HG03571 (cell line): ENCODE results near the gene KRT82.
"Not testable (repeated sequence)": the region's sequence is repeated elsewhere in the genome, so short reads cannot be mapped to it uniquely, and the experiment has no call there.

Source experiments
- ATAC-seq: cut with Tn5 transposase; IDR thresholded peaks from one replicate; pipeline ENCODE4 v1.9.1; 2021; ENCODE audit not compliant: unreplicated experiment

Gene KRT82

DNA sequence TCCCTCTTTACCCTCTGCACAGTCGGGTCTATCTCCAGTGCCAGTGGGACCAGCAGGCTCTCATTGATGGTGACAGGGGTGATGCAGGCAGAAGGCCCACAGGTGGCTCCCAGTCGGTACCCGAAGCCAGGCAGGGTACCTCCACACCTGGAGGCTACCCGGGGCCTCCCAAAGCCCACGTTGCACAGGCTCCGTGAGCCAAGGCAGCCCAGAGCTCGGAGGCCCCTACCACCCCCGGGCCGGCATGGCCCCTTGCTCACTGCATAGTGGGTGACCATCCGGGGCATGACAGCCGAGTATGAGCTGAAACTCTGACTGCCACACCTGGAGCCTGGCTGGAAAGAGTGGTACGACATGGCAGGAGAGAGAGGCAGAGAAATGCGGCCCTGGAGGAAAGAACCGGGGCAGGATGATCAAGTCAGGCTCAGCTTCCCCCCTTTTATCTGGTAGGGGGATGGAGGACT is at the start of gene KRT82:
Gene KRT82, minus strand, starts transcription at position 414 of the 464 bp plus-strand sequence. Its CDS starts 58 bp downstream, at position 356.
- no peak for ATAC-seq

GRCh38 chr12:52455821-52456220 is 49.7 kb upstream of the KRT82 start:
- no peak for ATAC-seq

GRCh38 chr12:52454411-52455201 is 48.5 kb upstream of the KRT82 start:
- ATAC-seq = no peak

DNA sequence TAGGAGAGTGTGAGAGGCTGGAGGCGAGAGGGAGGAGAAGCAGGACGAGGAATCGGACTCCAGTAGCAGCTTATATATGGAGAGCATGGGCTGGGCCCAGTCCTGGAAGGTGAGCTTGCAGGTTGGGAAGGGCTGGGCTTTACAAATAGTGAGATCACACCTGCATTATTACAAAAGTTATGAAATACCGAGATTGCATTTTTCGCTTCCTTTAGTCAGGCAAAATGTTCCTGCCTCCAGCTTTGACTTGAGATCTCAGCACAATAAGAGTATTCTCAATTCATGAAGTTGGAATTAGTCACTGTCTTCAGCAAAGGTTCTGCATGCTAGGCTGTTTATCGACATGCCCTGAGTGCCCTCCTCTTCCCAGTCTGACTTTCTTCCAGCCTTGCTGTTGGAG is 46.0 kb upstream of the KRT82 start, which contains the start of gene KRT6B:
Gene KRT6B, minus strand, starts transcription at position 46 of the 400 bp plus-strand sequence. CDS start 68 bp downstream, outside the sequence.
- no peak for ATAC-seq

DNA sequence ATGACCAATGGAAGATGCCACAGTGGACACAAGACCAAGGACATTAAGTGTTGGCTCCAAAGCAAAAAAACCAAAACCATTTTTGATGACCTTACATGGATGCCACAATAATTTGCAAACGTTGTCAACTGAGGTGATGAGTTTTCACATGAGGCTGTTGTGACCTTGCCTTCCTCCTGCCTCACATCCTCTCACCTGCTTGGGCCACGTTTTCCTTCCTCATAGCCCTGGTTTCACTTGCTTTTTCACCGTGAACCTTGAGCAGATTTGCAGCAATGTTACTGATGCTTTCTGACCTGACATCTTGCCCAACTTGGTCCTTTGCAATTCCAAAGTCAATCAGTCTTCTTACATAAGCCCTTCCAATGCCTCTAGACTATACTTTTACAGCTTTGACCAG is 42.1 kb upstream of the KRT82 start:
- no peak for ATAC-seq

DNA sequence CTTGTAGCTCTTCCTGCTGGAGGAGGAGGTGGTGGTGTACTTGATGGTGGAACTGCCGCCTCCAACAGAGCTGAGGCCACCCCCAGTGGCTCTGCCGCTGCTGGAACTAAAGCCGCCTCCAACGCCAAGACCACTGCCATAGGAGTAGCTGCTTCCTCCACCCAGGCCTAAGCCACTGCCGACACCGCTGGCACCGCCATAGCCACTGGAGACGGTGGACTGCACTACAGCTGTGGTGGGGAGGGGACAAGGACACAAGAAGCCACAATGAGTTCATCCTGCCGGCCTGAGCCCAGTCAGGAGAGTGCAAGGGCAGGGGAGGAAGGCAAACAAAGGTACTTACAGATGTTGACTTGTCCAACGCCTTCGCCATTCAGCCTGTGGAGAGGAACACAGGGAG is 41.1 kb upstream of the KRT82 start:
- not testable (repeated sequence) for ATAC-seq

GRCh38 chr12:52446367-52447045 is 40.4 kb upstream of the KRT82 start:
- ATAC-seq = no peak

GRCh38 chr12:52445876-52446275 is 39.7 kb upstream of the KRT82 start:
- ATAC-seq = no peak

- ATAC-seq = no peak
Observed at GRCh38 chr12:52444647-52445595, 38.8 kb upstream of the KRT82 start.

DNA sequence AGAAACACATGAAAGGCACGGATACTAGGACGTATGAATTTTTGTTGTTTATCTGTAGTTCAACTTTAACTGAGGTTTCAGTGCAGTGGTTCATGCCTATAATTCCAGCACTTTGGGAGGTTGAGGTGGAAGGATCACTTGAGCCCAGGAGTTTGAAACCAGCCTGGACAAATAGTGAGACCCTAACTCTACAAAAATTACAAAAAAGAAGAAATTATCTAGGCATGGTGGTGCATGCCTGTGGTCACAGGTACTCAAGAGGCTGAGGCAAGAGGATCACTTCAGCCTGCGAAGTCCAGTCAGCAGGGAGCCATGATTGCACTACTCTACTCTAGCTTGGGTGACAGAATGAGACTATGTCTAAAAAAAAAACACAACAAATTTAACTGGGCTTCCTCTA is 37.8 kb upstream of the KRT82 start:
- ATAC-seq = no peak

DNA sequence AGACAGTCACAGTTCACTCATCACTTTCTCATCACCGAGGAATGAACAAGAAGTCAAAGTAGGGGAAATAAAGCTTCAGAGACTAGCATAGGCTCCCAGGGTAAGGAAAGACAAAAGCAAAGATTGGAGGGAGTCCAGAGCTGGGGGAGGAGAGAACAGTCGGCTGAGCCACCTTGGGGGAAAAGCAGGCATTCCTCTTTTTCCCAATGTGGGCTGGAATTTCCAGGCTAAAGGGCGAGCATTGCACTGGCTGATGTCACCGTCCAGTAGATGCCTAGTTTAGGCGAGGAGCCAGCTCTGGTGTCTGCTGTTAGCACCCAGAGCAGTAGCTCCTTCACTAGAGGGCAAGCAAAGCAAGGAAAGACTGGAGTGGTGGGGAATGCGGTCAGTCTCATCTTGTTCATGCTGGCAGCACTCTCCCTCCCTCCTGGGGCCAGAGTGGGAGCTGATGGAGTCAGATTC is 36.5 kb upstream of the KRT82 start:
- ATAC-seq = no peak

GRCh38 chr12:52441320-52441911 is 35.3 kb upstream of the KRT82 start:
- no peak for ATAC-seq

DNA sequence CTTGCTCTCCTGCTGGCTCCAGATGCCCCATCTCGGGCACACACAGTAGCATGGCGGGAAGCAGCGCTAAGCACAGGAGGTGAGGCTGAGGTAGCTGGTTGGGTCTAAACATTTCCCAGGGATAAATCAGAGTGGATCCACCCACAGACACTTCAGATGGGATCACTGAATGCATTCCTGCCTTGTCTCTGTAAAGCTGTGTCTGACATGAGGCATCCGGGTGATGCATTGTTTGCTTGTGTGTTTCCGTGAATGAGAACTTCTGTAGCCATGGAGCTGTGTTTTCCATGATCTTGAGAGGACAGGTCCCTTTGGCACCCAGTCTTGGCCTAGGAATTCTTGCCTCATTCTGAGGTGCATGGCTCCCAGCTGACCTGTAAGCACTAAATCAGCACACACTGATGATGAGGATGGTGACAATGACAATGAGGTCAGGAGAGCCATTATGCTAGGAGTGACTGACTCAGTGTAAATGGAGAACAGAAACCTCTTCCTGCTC is 34.7 kb upstream of the KRT82 start:
- ATAC-seq = no peak

DNA sequence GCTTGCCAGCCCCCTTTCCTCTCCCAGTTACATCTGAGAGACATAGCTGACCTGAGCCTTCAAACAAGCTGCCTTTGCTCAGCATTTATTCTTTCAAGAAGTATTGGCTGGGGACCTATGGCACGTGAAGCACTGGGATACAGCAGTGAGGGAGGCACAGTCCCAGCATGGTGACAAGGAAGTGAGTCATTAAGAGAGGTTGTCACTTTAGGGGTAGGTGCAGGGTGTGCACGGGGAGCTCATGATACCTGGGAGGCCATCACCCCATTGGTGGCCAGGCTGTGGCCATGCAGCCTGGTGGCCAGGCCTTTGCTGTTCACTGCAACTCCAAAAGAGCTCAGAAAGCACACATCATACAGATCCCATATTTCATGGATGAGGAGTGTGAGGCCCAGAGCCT is 33.7 kb upstream of the KRT82 start:
- ATAC-seq = no peak

GRCh38 chr12:52439420-52439819 is 33.3 kb upstream of the KRT82 start:
- no peak for ATAC-seq

GRCh38 chr12:52438305-52439301 is 32.5 kb upstream of the KRT82 start:
- ATAC-seq = no peak

DNA sequence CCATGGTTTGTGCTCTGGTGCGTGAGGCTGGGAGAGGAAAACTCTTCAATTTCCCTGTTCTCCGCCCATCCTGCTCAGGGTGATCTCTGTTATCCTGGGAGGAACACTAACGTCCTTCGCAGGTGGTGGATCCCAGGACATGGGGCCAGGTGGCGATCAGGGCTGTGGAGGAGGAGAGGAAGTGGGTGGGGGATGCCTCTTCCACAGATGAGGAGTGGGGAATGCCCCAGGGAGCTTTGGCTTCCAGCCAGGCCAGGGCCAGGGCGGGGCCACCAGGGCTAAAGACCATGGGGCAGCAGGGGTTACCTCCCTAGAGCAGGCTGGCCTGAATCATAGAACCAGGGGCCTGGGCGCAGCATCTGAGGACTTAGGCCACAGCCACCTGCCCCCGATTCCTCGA is 31.4 kb upstream of the KRT82 start:
- ATAC-seq = no peak

DNA sequence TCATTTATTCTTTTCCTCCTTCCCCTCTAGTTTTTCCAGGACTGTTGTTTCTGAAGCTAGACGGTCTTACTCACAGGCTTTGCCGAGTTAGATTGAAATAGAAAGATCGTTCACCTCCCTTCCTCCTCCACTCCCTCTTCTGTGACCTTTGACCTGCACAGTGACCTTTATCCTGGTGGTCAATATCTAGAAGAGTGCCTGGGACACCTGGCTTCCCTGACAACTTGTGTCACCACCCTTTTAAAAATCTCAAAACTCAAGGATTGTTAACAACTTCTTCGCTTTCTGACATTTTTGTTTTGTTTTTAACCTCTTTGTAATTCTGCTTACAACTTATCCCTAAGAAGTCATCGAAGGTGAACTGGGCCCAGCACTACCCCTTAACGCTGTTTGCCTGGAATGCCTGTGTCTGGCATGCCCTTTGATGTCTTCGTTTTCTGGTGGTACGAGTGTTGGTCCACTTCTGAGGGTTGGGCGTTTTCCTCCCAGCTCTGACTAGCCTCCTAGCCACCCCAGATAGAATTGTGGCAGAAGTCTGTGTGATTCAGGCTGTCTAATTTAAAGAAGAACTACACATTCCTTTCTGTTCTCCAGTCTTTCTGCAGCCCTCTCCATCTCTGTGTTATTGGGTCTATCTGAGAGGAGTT is 30.8 kb upstream of the KRT82 start:
- no peak for ATAC-seq
